ENCODE measurements around the gene INCENP.

GRCh38 chr11:62075438-62075837, 48.4 kb upstream of the INCENP start:
- TF ChIP-seq CTCF (IDR thresholded peaks at IDR 0.05; ENCODE audit: borderline replicate concordance, extremely low read depth, low read length, poor library complexity, severe bottlenecking): no peak
- no peak for TF ChIP-seq EZH2 (IDR thresholded peaks at IDR 0.05; ENCODE audit: borderline replicate concordance, low read depth, low read length, severe bottlenecking)
